ENCODE results near the gene C1GALT1C1L. TPM values are rescaled to one million over a fixed set of nuclear protein-coding genes. Genes with fewer than 3 reads are reported as not detected.
A peak's percentile ranks its signal among the peaks of the same experiment; 100 is the strongest.
"Not testable (repeated sequence)": the region's sequence is repeated elsewhere in the genome, so short reads cannot be mapped to it uniquely, and the experiment has no call there.

Gene C1GALT1C1L
- total RNA-seq, 1 donor: not detected

- H3K4me1 ChIP-seq (ENCODE audit: insufficient read depth, low read length): no peaks in the 10 kb centered on the region
- no peaks in the 10 kb centered on the region for H3K9me3 ChIP-seq (ENCODE audit: low read depth, low read length)
- no peak overlapping the region for H3K4me3 ChIP-seq (ENCODE audit: low read length)
- H3K27me3 ChIP-seq (ENCODE audit: insufficient read depth, low read length): no peaks in the 10 kb centered on the region
These were observed 16.3 kb upstream of the C1GALT1C1L start for GRCh38 chr2:43692428-43692994.

- no peaks in the 10 kb centered on the region for H3K27me3 ChIP-seq (ENCODE audit: insufficient read depth, low read length)
- no peak overlapping the region for H3K4me3 ChIP-seq (ENCODE audit: low read length)
- H3K9me3 ChIP-seq (ENCODE audit: low read depth, low read length): no peaks in the 10 kb centered on the region
- no peaks in the 10 kb centered on the region for H3K4me1 ChIP-seq (ENCODE audit: insufficient read depth, low read length)
These were observed 13.8 kb upstream of the C1GALT1C1L start for GRCh38 chr2:43689999-43690398.

- Histone ChIP-seq H3K9me3 (ENCODE audit: low read depth, low read length) (no peaks in the 10 kb centered on the region), H3K4me1 (ENCODE audit: insufficient read depth, low read length) (no peaks in the 10 kb centered on the region), H3K27me3 (ENCODE audit: insufficient read depth, low read length) (peaks cover 4% of the 10 kb centered on the region), H3K4me3 (ENCODE audit: low read length) (no peak overlapping the region)
These were observed 9.1 kb upstream of the C1GALT1C1L start for GRCh38 chr2:43685357-43685756.

GRCh38 chr2:43677783-43678182 is 1.6 kb upstream of the C1GALT1C1L start:
- not testable (repeated sequence) for H3K9me3 ChIP-seq (ENCODE audit: low read depth, low read length); H3K4me3 ChIP-seq (ENCODE audit: low read length); H3K4me1 ChIP-seq (ENCODE audit: insufficient read depth, low read length)
- peaks cover 22% of the 10 kb centered on the region for H3K27me3 ChIP-seq (ENCODE audit: insufficient read depth, low read length)

GRCh38 chr2:43675646-43676321 is 445 bp downstream of the C1GALT1C1L start:
- Histone ChIP-seq H3K9me3 (ENCODE audit: low read depth, low read length) (peaks cover 8% of the 10 kb centered on the region), H3K4me1 (ENCODE audit: insufficient read depth, low read length) (no peaks in the 10 kb centered on the region), H3K4me3 (ENCODE audit: low read length) (peak overlapping the region; percentile 2), H3K27me3 (ENCODE audit: insufficient read depth, low read length) (peaks cover 33% of the 10 kb centered on the region)

- no peaks in the 10 kb centered on the region for H3K4me1 ChIP-seq (ENCODE audit: insufficient read depth, low read length)
- H3K4me3 ChIP-seq (ENCODE audit: low read length): no peak overlapping the region
- H3K27me3 ChIP-seq (ENCODE audit: insufficient read depth, low read length): no peaks in the 10 kb centered on the region
- H3K9me3 ChIP-seq (ENCODE audit: low read depth, low read length): no peaks in the 10 kb centered on the region
These were observed 19.0 kb downstream of the C1GALT1C1L start for GRCh38 chr2:43657241-43657640.

- Histone ChIP-seq H3K4me1 (ENCODE audit: insufficient read depth, low read length) (no peaks in the 10 kb centered on the region), H3K4me3 (ENCODE audit: low read length) (no peak overlapping the region), H3K9me3 (ENCODE audit: low read depth, low read length) (no peaks in the 10 kb centered on the region), H3K27me3 (ENCODE audit: insufficient read depth, low read length) (no peaks in the 10 kb centered on the region)
These were observed 22.7 kb downstream of the C1GALT1C1L start for GRCh38 chr2:43653506-43653905.

- Histone ChIP-seq H3K27me3 (ENCODE audit: insufficient read depth, low read length) (peaks cover 2% of the 10 kb centered on the region), H3K4me3 (ENCODE audit: low read length) (no peak overlapping the region), H3K4me1 (ENCODE audit: insufficient read depth, low read length) (no peaks in the 10 kb centered on the region), H3K9me3 (ENCODE audit: low read depth, low read length) (no peaks in the 10 kb centered on the region)
These were observed 27.1 kb downstream of the C1GALT1C1L start for GRCh38 chr2:43648994-43649701.

GRCh38 chr2:43643680-43644079 is 32.5 kb downstream of the C1GALT1C1L start:
- peaks cover 6% of the 10 kb centered on the region for H3K27me3 ChIP-seq (ENCODE audit: insufficient read depth, low read length)
- no peaks in the 10 kb centered on the region for H3K9me3 ChIP-seq (ENCODE audit: low read depth, low read length)
- no peak overlapping the region for H3K4me3 ChIP-seq (ENCODE audit: low read length)
- H3K4me1 ChIP-seq (ENCODE audit: insufficient read depth, low read length): no peaks in the 10 kb centered on the region

- Histone ChIP-seq H3K4me3 (ENCODE audit: low read length) (no peak overlapping the region), H3K9me3 (ENCODE audit: low read depth, low read length) (no peaks in the 10 kb centered on the region), H3K27me3 (ENCODE audit: insufficient read depth, low read length) (peaks cover 16% of the 10 kb centered on the region), H3K4me1 (ENCODE audit: insufficient read depth, low read length) (peaks cover 7% of the 10 kb centered on the region)
These were observed 33.9 kb downstream of the C1GALT1C1L start for GRCh38 chr2:43642363-43642762.

- peaks cover 51% of the 10 kb centered on the region for H3K27me3 ChIP-seq (ENCODE audit: insufficient read depth, low read length)
- peak within 1 kb of the TSS; percentile 35 for H3K4me3 ChIP-seq (ENCODE audit: low read length)
- H3K9me3 ChIP-seq (ENCODE audit: low read depth, low read length): no peaks in the 10 kb centered on the region
- peaks cover 16% of the 10 kb centered on the region for H3K4me1 ChIP-seq (ENCODE audit: insufficient read depth, low read length)
These were observed 39.0 kb downstream of the C1GALT1C1L start, which contains the start of gene PLEKHH2 for GRCh38 chr2:43637030-43637803. PLEKHH2 (plus strand) TSS chr2:43637260; CDS start chr2:43644674, 7,414 bp downstream.

- H3K27me3 ChIP-seq (ENCODE audit: insufficient read depth, low read length): peaks cover 54% of the 10 kb centered on the region
- H3K4me3 ChIP-seq (ENCODE audit: low read length): peak overlapping the region; percentile 35
- H3K9me3 ChIP-seq (ENCODE audit: low read depth, low read length): no peaks in the 10 kb centered on the region
- peaks cover 16% of the 10 kb centered on the region for H3K4me1 ChIP-seq (ENCODE audit: insufficient read depth, low read length)
These were observed 39.6 kb downstream of the C1GALT1C1L start for GRCh38 chr2:43636621-43637020.

GRCh38 chr2:43636153-43636552 is 40.1 kb downstream of the C1GALT1C1L start:
- H3K4me3 ChIP-seq (ENCODE audit: low read length); H3K9me3 ChIP-seq (ENCODE audit: low read depth, low read length): not testable (repeated sequence)
- Histone ChIP-seq H3K4me1 (ENCODE audit: insufficient read depth, low read length) (peaks cover 16% of the 10 kb centered on the region), H3K27me3 (ENCODE audit: insufficient read depth, low read length) (peaks cover 54% of the 10 kb centered on the region)

GRCh38 chr2:43634604-43635306 is 41.5 kb downstream of the C1GALT1C1L start:
- Histone ChIP-seq H3K9me3 (ENCODE audit: low read depth, low read length) (no peaks in the 10 kb centered on the region), H3K27me3 (ENCODE audit: insufficient read depth, low read length) (peaks cover 54% of the 10 kb centered on the region), H3K4me1 (ENCODE audit: insufficient read depth, low read length) (peaks cover 16% of the 10 kb centered on the region), H3K4me3 (ENCODE audit: low read length) (no peak overlapping the region)

Data from mononuclear cell (primary cell).